ENCODE data around the gene NFAT5.

The NFAT5 gene

DNA sequence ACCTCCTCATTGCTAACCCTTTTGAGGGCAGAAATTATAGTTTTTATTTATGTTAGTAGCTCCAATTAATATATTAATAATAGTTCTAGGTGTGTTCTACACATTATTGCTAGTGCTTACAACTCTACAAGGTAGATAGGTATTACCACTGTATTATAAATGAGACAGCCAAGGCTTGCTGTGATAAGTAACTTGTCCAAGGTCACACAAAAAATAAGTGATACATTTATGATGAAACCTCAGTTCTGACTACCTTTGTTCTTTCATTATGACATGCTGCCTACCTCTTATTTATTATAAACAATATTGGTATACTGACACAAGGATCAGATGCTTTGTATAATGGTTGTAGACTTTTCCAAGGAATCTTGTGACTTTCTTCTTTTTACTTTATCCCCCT lies 41.2 kb downstream of the NFAT5 start:
- no peaks in the 10 kb centered on the region for H3K27me3 ChIP-seq
- no peak overlapping the region for H3K27ac ChIP-seq
- no peak overlapping the region for H3K9ac ChIP-seq
- peaks cover 11% of the 10 kb centered on the region for H3K36me3 ChIP-seq
- H3K4me1 ChIP-seq, result no peaks in the 10 kb centered on the region
- peaks cover 89% of the 10 kb centered on the region for H4K20me1 ChIP-seq
- H3K4me2 ChIP-seq, result no peak overlapping the region
- H3K4me3 ChIP-seq, result no peak overlapping the region
- no peaks in the 10 kb centered on the region for H3K9me3 ChIP-seq
- no peak for TF ChIP-seq Cebpa-rat (IDR thresholded peaks at IDR 0.05)

DNA sequence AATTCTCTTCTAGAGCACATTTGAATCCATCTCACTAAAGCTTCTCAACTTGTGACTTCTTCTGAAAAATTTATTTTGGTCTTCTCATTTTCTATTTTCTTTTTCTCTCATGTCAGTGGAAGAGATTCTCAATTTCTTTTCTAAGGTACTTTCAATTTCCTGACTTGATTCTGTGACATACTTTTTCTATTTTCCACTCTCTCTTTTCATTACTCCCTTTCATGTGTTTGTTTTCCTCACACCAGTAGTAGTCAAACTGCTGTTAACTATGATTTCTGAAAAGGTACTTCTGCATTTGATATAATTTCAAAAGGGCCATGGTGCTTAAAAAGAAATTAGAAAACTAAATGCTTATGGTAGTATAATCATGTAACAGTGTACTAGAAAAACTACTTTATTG lies 41.9 kb downstream of the NFAT5 start:
- no peaks in the 10 kb centered on the region for H3K4me1 ChIP-seq
- H3K27me3 ChIP-seq, result no peaks in the 10 kb centered on the region
- peaks cover 11% of the 10 kb centered on the region for H3K36me3 ChIP-seq
- H3K9ac ChIP-seq, result no peak overlapping the region
- no peak for TF ChIP-seq Cebpa-rat (IDR thresholded peaks at IDR 0.05)
- H3K4me3 ChIP-seq, result no peak overlapping the region
- H3K9me3 ChIP-seq, result no peaks in the 10 kb centered on the region
- H3K4me2 ChIP-seq, result no peak overlapping the region
- peaks cover 88% of the 10 kb centered on the region for H4K20me1 ChIP-seq
- no peak overlapping the region for H3K27ac ChIP-seq

GRCh38 chr16:69610356-69610755 lies 44.6 kb downstream of the NFAT5 start:
- Histone ChIP-seq H3K27ac (no peak overlapping the region), H3K27me3 (no peaks in the 10 kb centered on the region), H3K9ac (no peak overlapping the region), H3K9me3 (no peaks in the 10 kb centered on the region), H3K4me2 (no peak overlapping the region), H3K4me1 (no peaks in the 10 kb centered on the region), H3K4me3 (no peak overlapping the region), H3K36me3 (peaks cover 11% of the 10 kb centered on the region), H4K20me1 (peaks cover 90% of the 10 kb centered on the region)
- no peak for TF ChIP-seq Cebpa-rat (IDR thresholded peaks at IDR 0.05)

DNA sequence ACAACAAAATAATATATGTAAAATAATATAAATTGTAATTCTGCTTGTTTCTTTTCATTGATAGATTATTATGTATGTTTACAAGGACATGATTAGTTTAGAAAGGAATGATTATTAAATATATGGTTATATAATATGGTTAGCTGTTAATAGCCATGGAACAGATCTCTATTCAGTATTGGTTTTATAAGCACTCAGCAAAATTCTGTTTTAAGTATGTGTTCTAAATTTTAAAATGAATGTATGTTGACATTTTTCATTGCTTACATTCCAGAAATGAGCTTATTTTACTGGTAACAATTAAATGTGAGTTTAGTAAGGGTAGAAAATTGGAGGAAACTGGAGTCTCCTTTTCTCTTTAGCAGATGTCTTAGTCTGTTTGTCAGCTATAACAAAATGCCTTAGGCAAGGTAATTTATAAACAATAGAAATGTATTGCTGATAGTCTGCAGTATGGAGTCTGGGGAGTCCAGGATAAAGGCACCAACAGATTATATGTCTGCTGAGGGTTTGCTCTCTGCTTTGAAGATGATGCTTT lies 45.4 kb downstream of the NFAT5 start:
- Histone ChIP-seq H3K9me3 (no peaks in the 10 kb centered on the region), H3K4me3 (no peak overlapping the region), H3K27ac (no peak overlapping the region), H3K36me3 (peaks cover 17% of the 10 kb centered on the region), H3K9ac (no peak overlapping the region), H3K4me2 (no peak overlapping the region), H3K4me1 (no peaks in the 10 kb centered on the region), H3K27me3 (no peaks in the 10 kb centered on the region), H4K20me1 (peaks cover 90% of the 10 kb centered on the region)
- TF ChIP-seq Cebpa-rat (IDR thresholded peaks at IDR 0.05), result no peak

DNA sequence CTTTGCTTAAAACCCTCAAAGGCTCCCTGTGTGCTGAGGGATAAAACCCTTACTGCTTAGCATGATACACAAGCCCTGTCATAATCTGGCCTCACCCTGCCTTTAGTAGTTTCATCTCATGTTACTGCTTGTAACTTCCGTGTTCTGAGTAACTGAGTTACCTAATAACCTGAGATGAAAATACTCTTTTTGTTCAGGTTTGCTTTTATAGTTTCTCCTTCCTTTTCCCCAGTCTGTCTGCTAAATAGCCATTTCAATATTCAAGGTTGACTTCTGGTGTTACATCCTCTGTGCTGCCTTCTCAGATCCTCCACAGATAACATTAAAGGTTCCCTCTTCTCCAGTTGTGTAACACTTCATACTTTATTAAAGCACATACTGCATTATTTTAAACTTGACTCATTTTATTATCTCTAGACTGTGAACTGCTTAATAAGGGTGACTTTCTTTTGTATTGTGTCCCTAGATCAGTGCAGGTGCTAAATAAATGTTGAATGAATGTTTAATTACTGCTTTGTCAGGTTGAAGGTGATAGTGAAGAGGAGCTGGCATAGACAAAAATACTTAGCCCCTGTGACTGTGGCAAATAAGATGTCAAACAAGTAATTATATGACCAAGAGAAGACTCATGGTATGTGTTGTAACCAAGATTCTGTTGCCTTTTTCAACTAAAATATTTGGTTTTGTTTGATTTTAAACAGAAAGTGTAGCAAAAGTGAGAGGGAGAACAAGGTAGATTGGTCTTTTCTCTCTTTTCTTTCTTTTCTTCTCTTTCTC lies 47.8 kb downstream of the NFAT5 start:
- H3K4me2 ChIP-seq, result no peak overlapping the region
- no peak overlapping the region for H3K9ac ChIP-seq
- H3K4me1 ChIP-seq, result peaks cover 4% of the 10 kb centered on the region; the same call in 1 of the 2 replicates
- peaks cover 17% of the 10 kb centered on the region; the same call in 1 of the 2 replicates for H3K36me3 ChIP-seq
- no peaks in the 10 kb centered on the region for H3K9me3 ChIP-seq
- TF ChIP-seq Cebpa-rat (IDR thresholded peaks at IDR 0.05), result no peak
- no peak overlapping the region for H3K4me3 ChIP-seq
- H4K20me1 ChIP-seq, result peaks cover 87% of the 10 kb centered on the region
- H3K27me3 ChIP-seq, result no peaks in the 10 kb centered on the region
- H3K27ac ChIP-seq, result no peak overlapping the region

- no peak for TF ChIP-seq Cebpa-rat (IDR thresholded peaks at IDR 0.05)
- Histone ChIP-seq H3K4me1 (peaks cover 16% of the 10 kb centered on the region), H4K20me1 (peaks cover 87% of the 10 kb centered on the region), H3K4me2 (no peak overlapping the region), H3K27ac (no peak overlapping the region), H3K27me3 (no peaks in the 10 kb centered on the region), H3K9me3 (no peaks in the 10 kb centered on the region), H3K9ac (no peak overlapping the region), H3K4me3 (no peak overlapping the region), H3K36me3 (peaks cover 12% of the 10 kb centered on the region; the same call in 1 of the 2 replicates)
These were observed 49.8 kb downstream of the NFAT5 start for GRCh38 chr16:69615528-69615927.

DNA sequence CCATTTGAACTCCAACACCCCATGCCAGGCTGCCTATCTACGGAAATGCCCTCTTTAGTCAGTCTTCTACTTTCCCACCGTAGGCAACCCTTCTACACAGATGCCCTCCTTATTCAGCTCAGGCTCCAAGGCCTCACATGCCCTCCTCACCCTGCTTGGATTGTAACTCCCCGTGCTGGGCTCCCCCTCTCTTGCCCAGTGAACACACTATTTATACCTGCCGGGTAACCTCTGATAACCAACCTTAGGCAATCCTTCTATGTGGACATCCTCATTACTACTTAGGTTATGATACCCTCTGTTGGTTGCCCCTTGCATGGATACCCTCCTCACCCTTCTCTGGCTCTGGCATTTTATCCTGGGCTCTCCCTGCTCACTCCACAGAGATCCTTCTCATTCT lies 50.3 kb downstream of the NFAT5 start:
- peaks cover 16% of the 10 kb centered on the region for H3K4me1 ChIP-seq

DNA sequence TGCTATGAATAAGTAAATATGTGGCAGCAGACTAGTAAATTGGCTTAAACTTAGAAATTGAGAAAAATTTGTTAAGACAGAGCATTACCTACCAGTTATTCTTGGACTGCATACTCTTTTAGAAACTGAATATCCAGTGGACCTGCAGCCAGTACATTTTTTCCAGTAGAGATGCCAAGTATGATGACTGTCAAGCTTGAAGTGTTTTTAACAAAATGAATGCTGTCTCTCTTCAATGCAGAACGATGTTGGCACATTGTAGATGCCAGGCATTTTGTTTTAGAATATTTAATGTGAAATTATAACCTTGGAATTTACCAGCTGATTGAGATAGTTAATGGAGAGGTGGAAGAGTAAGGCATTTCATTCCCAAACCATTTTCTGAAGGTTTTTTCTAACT lies 52.5 kb downstream of the NFAT5 start:
- Histone ChIP-seq H3K4me1 (peaks cover 16% of the 10 kb centered on the region), H3K27ac (no peak overlapping the region), H3K4me2 (no peak overlapping the region), H3K9me3 (no peaks in the 10 kb centered on the region), H4K20me1 (peaks cover 85% of the 10 kb centered on the region), H3K9ac (no peak overlapping the region), H3K36me3 (peaks cover 12% of the 10 kb centered on the region; the same call in 1 of the 2 replicates), H3K27me3 (no peaks in the 10 kb centered on the region), H3K4me3 (no peak overlapping the region)
- no peak for TF ChIP-seq Cebpa-rat (IDR thresholded peaks at IDR 0.05)

More for the DNA sequence above, 50.3 kb downstream of the NFAT5 start:
- peaks cover 91% of the 10 kb centered on the region for H4K20me1 ChIP-seq
- no peak overlapping the region for H3K27ac ChIP-seq
- no peak overlapping the region for H3K4me2 ChIP-seq
- H3K4me3 ChIP-seq, result no peak overlapping the region
- no peaks in the 10 kb centered on the region for H3K9me3 ChIP-seq
- H3K36me3 ChIP-seq, result peaks cover 12% of the 10 kb centered on the region; the same call in 1 of the 2 replicates
- no peak for TF ChIP-seq Cebpa-rat (IDR thresholded peaks at IDR 0.05)
- no peak overlapping the region for H3K9ac ChIP-seq
- no peaks in the 10 kb centered on the region for H3K27me3 ChIP-seq

DNA sequence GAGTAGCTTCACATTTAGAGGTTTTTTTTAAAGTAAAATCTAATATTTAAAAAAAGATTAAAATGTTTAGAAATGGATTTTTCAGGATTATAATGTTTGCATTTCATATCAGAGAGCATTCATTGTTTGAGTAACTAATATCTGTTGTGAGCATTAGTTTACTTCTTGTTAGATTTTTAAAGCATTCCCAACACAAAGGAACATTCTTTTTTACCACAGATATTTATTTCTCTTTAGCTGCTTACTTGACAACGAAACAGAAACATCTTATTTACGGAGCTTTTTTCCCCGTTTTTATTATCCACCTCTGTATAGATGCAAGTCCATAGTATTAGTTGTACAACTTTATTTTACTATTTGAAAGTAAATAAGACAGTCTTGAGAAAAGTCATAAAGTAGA lies 53.0 kb downstream of the NFAT5 start:
- no peak for TF ChIP-seq Cebpa-rat (IDR thresholded peaks at IDR 0.05)
- peak overlapping the region; percentile 31; the same call in 1 of the 2 replicates for H3K4me2 ChIP-seq
- no peak overlapping the region for H3K9ac ChIP-seq
- no peak overlapping the region for H3K4me3 ChIP-seq
- no peaks in the 10 kb centered on the region for H3K9me3 ChIP-seq
- peaks cover 81% of the 10 kb centered on the region for H4K20me1 ChIP-seq
- no peak overlapping the region for H3K27ac ChIP-seq
- H3K27me3 ChIP-seq, result no peaks in the 10 kb centered on the region
- peaks cover 12% of the 10 kb centered on the region; the same call in 1 of the 2 replicates for H3K36me3 ChIP-seq
- peaks cover 16% of the 10 kb centered on the region for H3K4me1 ChIP-seq

GRCh38 chr16:69619514-69619913 lies 53.7 kb downstream of the NFAT5 start:
- no peak for TF ChIP-seq Cebpa-rat (IDR thresholded peaks at IDR 0.05)
- Histone ChIP-seq H4K20me1 (peaks cover 73% of the 10 kb centered on the region), H3K4me1 (peaks cover 16% of the 10 kb centered on the region), H3K27me3 (no peaks in the 10 kb centered on the region), H3K4me2 (peak overlapping the region; percentile 31; the same call in 1 of the 2 replicates), H3K36me3 (peaks cover 12% of the 10 kb centered on the region; the same call in 1 of the 2 replicates), H3K9me3 (no peaks in the 10 kb centered on the region), H3K4me3 (no peak overlapping the region), H3K27ac (no peak overlapping the region), H3K9ac (no peak overlapping the region)

Data from BLaER1 (cell line).